ENCODE data around the gene RIC3. TPM values are rescaled to one million over a fixed set of nuclear protein-coding genes. Genes with fewer than 3 reads are reported as not detected.

RIC3 gene
- total and polyA plus RNA-seq, 2 of the 8 experiments (the other 6 are each of a cell fraction or from before 2014, with no cell fraction given): 6.4 to 15.5 TPM

- no peak for TF ChIP-seq CHD7 (IDR thresholded peaks at IDR 0.05; ENCODE audit: insufficient replicate concordance, low read length)
- TF ChIP-seq CHD2 (IDR thresholded peaks at IDR 0.05; ENCODE audit: low read length): no peak
- no peak for TF ChIP-seq GTF2F1 (IDR thresholded peaks at IDR 0.05; ENCODE audit: borderline replicate concordance, low read depth, low read length)
- no peak for TF ChIP-seq KDM4A (IDR thresholded peaks at IDR 0.05; ENCODE audit: low read depth, low read length, severe bottlenecking)
- TF ChIP-seq CTCF (IDR thresholded peaks at IDR 0.05; ENCODE audit: control extremely low read depth in 1 of 3, insufficient read depth in 1 of 3, low read depth in 1 of 3, low read length in 3 of 3): no peak
- TF ChIP-seq RNF2 (IDR thresholded peaks at IDR 0.05; ENCODE audit: borderline replicate concordance, low read depth, low read length, missing control alignments, poor library complexity, severe bottlenecking): no peak
- TF ChIP-seq GABPA (IDR thresholded peaks at IDR 0.05; ENCODE audit: borderline replicate concordance, insufficient read depth, low read length): no peak
- TF ChIP-seq RAD21 (IDR thresholded peaks at IDR 0.05 in 1 of 2, conservative IDR thresholded peaks at IDR 0.05 in 1 of 2; ENCODE audit: low read depth in 2 of 2, low read length in 2 of 2): no peak
Measured at GRCh38 chr11:8218409-8218808, 49.6 kb upstream of the RIC3 start (continued).
